Breast epithelium (tissue), 3 donors: ENCODE results near the gene NPIPA8.
"Not testable (repeated sequence)": the region's sequence is repeated elsewhere in the genome, so short reads cannot be mapped to it uniquely, and the experiment has no call there.

Experiments
- CTCF ChIP-seq, 3 donors: fragments of 450-650 bp; IDR thresholded peaks; one replicate each; pipeline ENCODE4 v1.5.1; 2016 to 2017; ENCODE audit warnings: antibody characterized with exemption in 3 of 3, mild to moderate bottlenecking in 3 of 3, moderate library complexity in 3 of 3
- POLR2A ChIP-seq: fragments of 450-650 bp; IDR thresholded peaks from one replicate; pipeline ENCODE4 v1.6.1; 2016; ENCODE audit warnings: antibody characterized with exemption, mild to moderate bottlenecking, moderate library complexity
- POLR2AphosphoS5 ChIP-seq, 3 donors: sonication (generic); formaldehyde crosslinking; IDR thresholded peaks; one replicate each; pipeline ENCODE4 v1.6.1; 2017; ENCODE audit warnings: antibody characterized with exemption in 3 of 3

GRCh38 chr16:18311811-18312210, 24.7 kb downstream of the NPIPA8 start:
- TF ChIP-seq CTCF (IDR thresholded peaks at IDR 0.05); POLR2A; POLR2AphosphoS5 (IDR thresholded peaks at IDR 0.05): not testable (repeated sequence)
